B cell (primary cell): Measurements from ENCODE around the gene STXBP1. TPM values are rescaled to one million over a fixed set of nuclear protein-coding genes. Genes with fewer than 3 reads are reported as not detected.

Experiments
- ATAC-seq: fragments of 200-7000 bp; cut with Tn5 transposase; one replicate; pipeline ENCODE4 v1.10.0; 2021; ENCODE audit warnings: low read depth, mild to moderate bottlenecking, moderate number of reproducible peaks, moderate library complexity
- CTCF ChIA-PET: fragments of 350-600 bp; sonication (Branson Sonifier 250); formaldehyde crosslinking; loops from one replicate; lab custom pipeline; 2021; ENCODE audit warnings: antibody characterized with exemption, inconsistent platforms; lab: Charles Lee
- POLR2A ChIA-PET: fragments of 350-600 bp; sonication (Branson Sonifier 250); formaldehyde crosslinking; loops from one replicate; lab custom pipeline; 2021; ENCODE audit warnings: antibody characterized with exemption; lab: Charles Lee
- DNase-seq: peaks from one replicate; pipeline ENCODE4 v3.0.0; 2013
- H2AFZ ChIP-seq: 2 replicates; pipeline ENCODE4 v1.6.1; 2012; ENCODE audit warnings: mild to moderate bottlenecking, low read depth, low read length; ENCODE audit not compliant: insufficient read depth, poor library complexity, severe bottlenecking
- H3K27ac ChIP-seq, 2 donors: 1 replicate in 1 of 2; 2 replicates in 1 of 2; pipeline ENCODE4 v1.5.1; 2012 to 2013; ENCODE audit warnings: low read length in 2 of 2, mild to moderate bottlenecking in 2 of 2, moderate library complexity in 1 of 2
- H3K27me3 ChIP-seq, 4 experiments: fragments of 200-600 bp in 1 of 4; sonication (generic) in 1 of 4; replicated peaks in 1 of 4; 1 replicate in 2 of 4; 2 replicates in 2 of 4; pipeline versions ENCODE4 v1.6.1 to v1.7.0; 2013 to 2016; ENCODE audit warnings: low read length in 3 of 4, mild to moderate bottlenecking in 2 of 4, mixed read lengths in 1 of 4, moderate library complexity in 1 of 4; ENCODE audit not compliant: insufficient read depth in 4 of 4, control insufficient read depth in 3 of 4; ENCODE audit errors: control extremely low read depth in 1 of 4
- H3K36me3 ChIP-seq, 2 experiments: replicated peaks in 1 of 2; 1 replicate in 1 of 2; 2 replicates in 1 of 2; pipeline versions ENCODE4 v1.6.1 to v1.7.1; 2013; ENCODE audit warnings: low read length in 1 of 2; ENCODE audit not compliant: insufficient read depth in 2 of 2, control insufficient read depth in 1 of 2; ENCODE audit errors: control extremely low read depth in 1 of 2, extremely low read depth in 1 of 2
- H3K4me1 ChIP-seq, 2 donors: fragments of 200-600 bp in 1 of 2; sonication (generic) in 1 of 2; 1 replicate in 1 of 2; 2 replicates in 1 of 2; pipeline versions ENCODE4 v1.5.1 to v1.6.1; 2013 to 2017; ENCODE audit warnings: low read length in 2 of 2; ENCODE audit not compliant: control insufficient read depth in 2 of 2, insufficient read depth in 2 of 2
- H3K4me2 ChIP-seq: replicated peaks from 2 replicates; pipeline ENCODE3; 2012; ENCODE audit warnings: mild to moderate bottlenecking, low read depth, low read length; ENCODE audit not compliant: poor library complexity, severe bottlenecking
- H3K4me3 ChIP-seq, 5 experiments: fragments of 200-600 bp in 1 of 5; sonication (generic) in 1 of 5; 1 replicate in 3 of 5; 2 replicates in 2 of 5; pipeline versions ENCODE4 v1.5.1 to v1.7.0; 2011 to 2016; ENCODE audit warnings: low read length in 4 of 5, mild to moderate bottlenecking in 4 of 5, low read depth in 2 of 5, control low read depth in 1 of 5, moderate library complexity in 1 of 5; ENCODE audit not compliant: insufficient read depth in 1 of 5; ENCODE audit errors: control extremely low read depth in 1 of 5, extremely low read depth in 1 of 5
- H3K79me2 ChIP-seq: fragments of 200-600 bp; sonication (generic); one replicate; pipeline ENCODE4 v1.6.0; 2016; ENCODE audit warnings: low read length; ENCODE audit not compliant: control insufficient read depth, insufficient read depth
- H3K9ac ChIP-seq: fragments of 200-600 bp; sonication (generic); 2 replicates; pipeline ENCODE4 v1.6.1; 2017; ENCODE audit warnings: mild to moderate bottlenecking, low read length, moderate library complexity
- H3K9me3 ChIP-seq, 3 donors: one replicate each; pipeline versions ENCODE4 v1.6.1 to v1.7.1; 2013; ENCODE audit warnings: low read length in 2 of 3; ENCODE audit not compliant: control insufficient read depth in 2 of 3, insufficient read depth in 1 of 3; ENCODE audit errors: control extremely low read depth in 1 of 3
- H4K20me1 ChIP-seq: 2 replicates; pipeline ENCODE4 v1.6.0; 2012; ENCODE audit warnings: mild to moderate bottlenecking, low read length; ENCODE audit not compliant: insufficient read depth, control insufficient read depth, poor library complexity, severe bottlenecking
- H3K27ac Mint-ChIP-seq: one replicate; pipeline ENCODE4 v1.8.0; 2021; ENCODE audit warnings: mixed read lengths
- H3K27me3 Mint-ChIP-seq: one replicate; pipeline ENCODE4 v1.8.0; 2021; ENCODE audit warnings: mixed read lengths
- H3K4me1 Mint-ChIP-seq: one replicate; pipeline ENCODE4 v1.8.0; 2021; ENCODE audit warnings: mixed read lengths
- H3K4me3 Mint-ChIP-seq: one replicate; pipeline ENCODE4 v1.8.0; 2021; ENCODE audit warnings: mixed read lengths
- H3K9me3 Mint-ChIP-seq: one replicate; pipeline ENCODE4 v1.8.0; 2022; ENCODE audit warnings: mixed read lengths; ENCODE audit not compliant: insufficient read depth
- CTCF ChIP-seq: fragments of 200-600 bp; IDR thresholded peaks from one replicate; pipeline ENCODE4 v1.8.0; 2022; ENCODE audit warnings: antibody characterized with exemption, mild to moderate bottlenecking
- EZH2 ChIP-seq: IDR thresholded peaks from 2 replicates; pipeline ENCODE4 v1.6.1; 2012; ENCODE audit warnings: borderline replicate concordance, low read depth, mild to moderate bottlenecking, moderate library complexity, low read length; ENCODE audit not compliant: insufficient read depth, poor library complexity, severe bottlenecking
- WGBS: methylation state at CpG from one replicate; pipeline ENCODE4 v1.1.5; 2013; ENCODE audit warnings: missing lambda C conversion rate; ENCODE audit not compliant: insufficient coverage; 5-methylcytosine and 5-hydroxymethylcytosine counted together
- intact Hi-C: fragments of 100-400 bp; cut with micrococcal nuclease; formaldehyde crosslinking; loops from one replicate; pipeline ENCODE4 v1.10.0; 2022
- polyA plus RNA-seq: library from polyadenylated mRNA; depleted of rRNA; stranded (reverse); fragments of >200 nt; gene quantifications from 2 replicates; pipeline ENCODE4 v1.2.3, GENCODE V29; 2012
- total RNA-seq, 2 donors: library from RNA; stranded (reverse); fragments of 120-200 nt in 1 of 2; gene quantifications; 1 replicate in 1 of 2; 2 replicates in 1 of 2; pipeline versions ENCODE4 v1.2.3 to v1.2.4, GENCODE V29; 2013 to 2022

Gene STXBP1
- total and polyA plus RNA-seq, 2 donors (not counting 1 experiment from before 2014, with no cell fraction given), result 0.62 TPM; not detected in 1

GRCh38 chr9:127587966-127588365, 24.1 kb upstream of the STXBP1 start:
- POLR2A ChIA-PET, result no interaction called here
- TF ChIP-seq EZH2 (no peak), CTCF (no peak)

GRCh38 chr9:127588740-127589506, 23.2 kb upstream of the STXBP1 start:
- no peak overlapping the region for H3K9ac ChIP-seq
- WGBS, result no CpG with 5 or more reads among the region's 5 CpGs
- no peak overlapping the region for H2AFZ ChIP-seq
- ChIA-PET CTCF (interaction anchor here (0.6 to 9.7 kb wide), 18 partner anchors 15 to 376 kb away, joined by 3 to 80 read pairs (median 3); partner anchors contain the start of gene TOR2A), POLR2A (no interaction called here)
- no peaks in the 10 kb centered on the region for H3K9me3 Mint-ChIP-seq
- H3K4me3 Mint-ChIP-seq, result no peak overlapping the region
- H3K4me3 ChIP-seq, result no peak overlapping the region
- H3K27me3 Mint-ChIP-seq, result peaks cover 34% of the 10 kb centered on the region
- intact Hi-C loops, result no loop called here
- no peaks in the 10 kb centered on the region for H3K36me3 ChIP-seq
- TF ChIP-seq CTCF, result no peak
- no peak for TF ChIP-seq EZH2
- no peaks in the 10 kb centered on the region for H3K79me2 ChIP-seq
- no peak overlapping the region for H3K4me2 ChIP-seq
- no peaks in the 10 kb centered on the region for H3K9me3 ChIP-seq
- ATAC-seq (no peak), DNase-seq (no peak)
- H3K4me1 ChIP-seq, result no peaks in the 10 kb centered on the region
- no peaks in the 10 kb centered on the region for H3K4me1 Mint-ChIP-seq
- no peak overlapping the region for H3K27ac ChIP-seq
- H3K27ac Mint-ChIP-seq, result no peak overlapping the region
- no peaks in the 10 kb centered on the region for H4K20me1 ChIP-seq
- H3K27me3 ChIP-seq, result peaks cover 0 to 24% (median 5%) of the 10 kb centered on the region in 4 experiments

More at GRCh38 chr9:127587966-127588365, 24.1 kb upstream of the STXBP1 start:
- Histone ChIP-seq H3K36me3 (no peaks in the 10 kb centered on the region), H3K4me2 (no peak overlapping the region), H2AFZ (no peak overlapping the region), H4K20me1 (no peaks in the 10 kb centered on the region), H3K9me3 (no peaks in the 10 kb centered on the region), H3K27me3 (peaks cover 0 to 24% (median 5%) of the 10 kb centered on the region in 4 experiments), H3K79me2 (no peaks in the 10 kb centered on the region), H3K4me3 (no peak overlapping the region), H3K9ac (no peak overlapping the region), H3K4me1 (no peaks in the 10 kb centered on the region), H3K27ac (no peak overlapping the region)
- intact Hi-C loops, result no loop called here
- H3K4me1 Mint-ChIP-seq, result no peaks in the 10 kb centered on the region
- H3K9me3 Mint-ChIP-seq, result no peaks in the 10 kb centered on the region
- peaks cover 37% of the 10 kb centered on the region for H3K27me3 Mint-ChIP-seq
- H3K4me3 Mint-ChIP-seq, result no peak overlapping the region
- ATAC-seq, result no peak
- CTCF ChIA-PET, result interaction anchor here (0.7 to 9.7 kb wide), 8 partner anchors 20 to 647 kb away, joined by 3 to 80 read pairs (median 4); partner anchors contain the start of gene TOR2A
- WGBS, result 51% methylated on average over 2 of the region's 2 CpGs
- no peak overlapping the region for H3K27ac Mint-ChIP-seq
- no peak for DNase-seq
